GM23338 (cell line): Measurements from ENCODE around the gene ZXDC. TPM values are rescaled to one million over a fixed set of nuclear protein-coding genes. Genes with fewer than 3 reads are reported as not detected.

Experiments
- ATAC-seq: fragments of 200-7000 bp; cut with Tn5 transposase; 3 replicates; pipeline ENCODE4 v1.9.1; 2020
- DNase-seq: peaks from one replicate; pipeline ENCODE4 v3.0.0-alpha.2; 2015; ENCODE audit warnings: low spot score
- H2AFZ ChIP-seq: fragments of 200-600 bp; sonication (generic); 2 replicates; pipeline ENCODE4 v1.8.0; 2016; ENCODE audit warnings: antibody characterized with exemption, mild to moderate bottlenecking, moderate library complexity
- H3F3A ChIP-seq: fragments of 200-600 bp; sonication (generic); replicated peaks from 2 replicates; pipeline ENCODE4 v1.8.0; 2017; ENCODE audit warnings: antibody characterized with exemption, mixed run types, low read depth
- H3K27ac ChIP-seq: fragments of 200-600 bp; sonication (generic); 2 replicates; pipeline ENCODE4 v1.6.1; 2016; ENCODE audit warnings: low read depth
- H3K27me3 ChIP-seq: fragments of 200-600 bp; sonication (generic); 2 replicates; pipeline ENCODE4 v1.8.0; 2016; ENCODE audit warnings: mild to moderate bottlenecking, mixed run types, moderate library complexity; ENCODE audit not compliant: insufficient read depth
- H3K36me3 ChIP-seq: fragments of 200-600 bp; sonication (generic); 2 replicates; pipeline ENCODE4 v1.8.0; 2016; ENCODE audit warnings: mild to moderate bottlenecking; ENCODE audit not compliant: insufficient read depth
- H3K4me1 ChIP-seq: fragments of 200-600 bp; sonication (generic); 2 replicates; pipeline ENCODE4 v1.8.0; 2016; ENCODE audit warnings: mild to moderate bottlenecking, moderate library complexity; ENCODE audit not compliant: insufficient read depth
- H3K4me2 ChIP-seq: fragments of 200-600 bp; sonication (generic); 2 replicates; pipeline ENCODE4 v1.7.1; 2017; ENCODE audit warnings: mixed run types
- H3K4me3 ChIP-seq: fragments of 200-600 bp; sonication (generic); 2 replicates; pipeline ENCODE4 v1.6.1; 2016; ENCODE audit warnings: mixed run types
- H3K79me2 ChIP-seq: fragments of 200-600 bp; sonication (generic); replicated peaks from 2 replicates; pipeline ENCODE4 v1.8.0; 2017; ENCODE audit warnings: mild to moderate bottlenecking; ENCODE audit not compliant: insufficient read depth
- H3K9me2 ChIP-seq: fragments of 200-600 bp; sonication (generic); 2 replicates; pipeline ENCODE4 v1.8.0; 2017; ENCODE audit not compliant: insufficient read depth
- H4K20me1 ChIP-seq: fragments of 200-600 bp; sonication (generic); replicated peaks from 2 replicates; pipeline ENCODE4 v1.8.0; 2017; ENCODE audit warnings: mild to moderate bottlenecking; ENCODE audit not compliant: insufficient read depth
- H3K27ac Mint-ChIP-seq: 2 replicates; pipeline ENCODE4 v1.8.0; 2020; ENCODE audit warnings: inconsistent platforms, mild to moderate bottlenecking, moderate library complexity, mixed read lengths
- H3K27me3 Mint-ChIP-seq: 3 replicates; pipeline ENCODE4 v1.8.0; 2022; ENCODE audit warnings: low read depth, mild to moderate bottlenecking, moderate library complexity, mixed read lengths, inconsistent platforms; ENCODE audit not compliant: insufficient read depth, poor library complexity
- H3K36me3 Mint-ChIP-seq: 3 replicates; pipeline ENCODE4 v1.8.0; 2021; ENCODE audit warnings: low read depth, mild to moderate bottlenecking, inconsistent platforms, moderate library complexity, mixed read lengths
- H3K4me1 Mint-ChIP-seq: 3 replicates; pipeline ENCODE4 v1.8.0; 2020; ENCODE audit warnings: mild to moderate bottlenecking, inconsistent platforms, mixed read lengths
- H3K4me3 Mint-ChIP-seq: 3 replicates; pipeline ENCODE4 v1.8.0; 2021; ENCODE audit warnings: moderate library complexity, mild to moderate bottlenecking, inconsistent platforms, mixed read lengths
- H3K9me3 Mint-ChIP-seq: 3 replicates; pipeline ENCODE4 v1.8.0; 2020; ENCODE audit warnings: moderate library complexity, mild to moderate bottlenecking, inconsistent platforms, mixed read lengths
- CREB1 ChIP-seq: fragments of 250-450 bp; sonication (Bioruptor Pico); IDR thresholded peaks from 2 replicates; pipeline ENCODE4 v1.5.0; 2020; ENCODE audit warnings: low read depth, mild to moderate bottlenecking, moderate library complexity
- CTCF ChIP-seq, 2 experiments: fragments of 200-600 bp in 1 of 2; sonication (generic) in 1 of 2; conservative IDR thresholded peaks; 2 replicates each; pipeline versions ENCODE4 v1.5.1 to v1.6.1; 2016 to 2017; ENCODE audit warnings: antibody characterized with exemption in 2 of 2, low read depth in 2 of 2, mild to moderate bottlenecking in 2 of 2, moderate library complexity in 1 of 2
- ETS1 ChIP-seq: IDR thresholded peaks from 2 replicates; pipeline ENCODE4 v1.6.1; 2016; ENCODE audit warnings: antibody characterized with exemption
- EZH2 ChIP-seq: fragments of 200-600 bp; sonication (generic); IDR thresholded peaks from one replicate; pipeline ENCODE4 v1.8.0; 2017; ENCODE audit warnings: antibody characterized with exemption, mild to moderate bottlenecking, low read depth; ENCODE audit not compliant: unreplicated experiment
- EZH2phosphoT487 ChIP-seq: fragments of 200-600 bp; sonication (generic); IDR thresholded peaks from one replicate; pipeline ENCODE4 v1.8.1; 2018; ENCODE audit warnings: antibody characterized with exemption; ENCODE audit not compliant: unreplicated experiment
- JUNB ChIP-seq: IDR thresholded peaks from one replicate; pipeline ENCODE4 v1.6.1; 2016; ENCODE audit warnings: antibody characterized with exemption; ENCODE audit not compliant: unreplicated experiment
- NANOG ChIP-seq: IDR thresholded peaks from 2 replicates; pipeline ENCODE4 v1.6.1; 2016; ENCODE audit warnings: antibody characterized with exemption, borderline replicate concordance
- POLR2AphosphoS5 ChIP-seq: IDR thresholded peaks from 2 replicates; pipeline ENCODE4 v1.6.1; 2016; ENCODE audit warnings: antibody characterized with exemption, low read depth
- REST ChIP-seq: IDR thresholded peaks from one replicate; pipeline ENCODE4 v1.6.1; 2018; ENCODE audit warnings: antibody characterized with exemption; ENCODE audit not compliant: unreplicated experiment
- STAT1 ChIP-seq: IDR thresholded peaks from one replicate; pipeline ENCODE4 v1.6.1; 2016; ENCODE audit warnings: antibody characterized with exemption; ENCODE audit not compliant: unreplicated experiment
- ZNF114 ChIP-seq: fragments of 250-450 bp; sonication (Bioruptor Pico); IDR thresholded peaks from 2 replicates; pipeline ENCODE4 v1.5.0; 2020; ENCODE audit warnings: mild to moderate bottlenecking, moderate library complexity
- ZNF331 ChIP-seq: fragments of 250-450 bp; sonication (Bioruptor Pico); IDR thresholded peaks from 2 replicates; pipeline ENCODE4 v1.5.0; 2020; ENCODE audit warnings: low read depth, mild to moderate bottlenecking, moderate library complexity
- ZNF462 ChIP-seq: fragments of 250-450 bp; sonication (Bioruptor Pico); IDR thresholded peaks from 2 replicates; pipeline ENCODE4 v1.5.0; 2020; ENCODE audit warnings: mild to moderate bottlenecking, moderate library complexity
- polyA plus RNA-seq: library from polyadenylated mRNA; unstranded; fragments of >200 nt; fragmentation: Nextera tagmentation; extraction: Ambion mirVana; gene quantifications from 2 replicates; pipeline ENCODE4 v1.2.1, GENCODE V29; 2016
- total RNA-seq: library from RNA; depleted of rRNA; stranded (reverse); fragments of >200 nt; shearing (Covaris generic); gene quantifications from 2 replicates; pipeline ENCODE4 v1.2.3, GENCODE V29; 2014

Gene ZXDC
- total and polyA plus RNA-seq, 2 experiments from 2014 or later = 5.7 to 45.1 TPM

- Histone ChIP-seq H4K20me1 (no peaks in the 10 kb centered on the region), H3K36me3 (no peaks in the 10 kb centered on the region), H2AFZ (no peak overlapping the region), H3K27ac (no peak overlapping the region), H3F3A (no peaks in the 10 kb centered on the region), H3K27me3 (no peaks in the 10 kb centered on the region), H3K4me1 (no peaks in the 10 kb centered on the region), H3K79me2 (no peaks in the 10 kb centered on the region), H3K4me3 (no peak overlapping the region), H3K4me2 (no peak overlapping the region), H3K9me2 (no peaks in the 10 kb centered on the region)
- TF ChIP-seq REST (no peak), STAT1 (no peak), ZNF114 (CRISPR knock-in tag) (no peak), POLR2AphosphoS5 (no peak), CREB1 (CRISPR knock-in tag) (no peak), JUNB (no peak), NANOG (no peak), EZH2phosphoT487 (no peak), ZNF462 (CRISPR knock-in tag) (no peak), EZH2 (no peak), ETS1 (no peak), CTCF (conservative IDR thresholded peaks at IDR 0.05; ENCODE audit: low read depth in 2 of 2) (no peak), ZNF331 (CRISPR knock-in tag) (no peak)
- H3K9me3 Mint-ChIP-seq = no peaks in the 10 kb centered on the region
- no peak overlapping the region for H3K4me3 Mint-ChIP-seq
- ATAC-seq (no peak), DNase-seq (no peak)
- H3K27me3 Mint-ChIP-seq = peaks cover 3% of the 10 kb centered on the region
- no peak overlapping the region; the same call in 1 of the 2 replicates for H3K27ac Mint-ChIP-seq
- peaks cover 35% of the 10 kb centered on the region for H3K4me1 Mint-ChIP-seq
- H3K36me3 Mint-ChIP-seq = peaks cover 21% of the 10 kb centered on the region
These were observed 36.9 kb downstream of the ZXDC start for GRCh38 chr3:126438746-126439145.
